HCT116 (cell line): ENCODE data around the gene ZNF335. TPM values are rescaled to one million over a fixed set of nuclear protein-coding genes. Genes with fewer than 3 reads are reported as not detected.
A peak's percentile ranks its signal among the peaks of the same experiment; 100 is the strongest.

ENCODE experiments used
- ATAC-seq: fragments of 200-7000 bp; cut with Tn5 transposase; 2 replicates; pipeline ENCODE4 v1.9.1; 2020; ENCODE audit warnings: mild to moderate bottlenecking, moderate library complexity
- BruUV-seq: library from RNA; stranded (reverse); fragments of 400-500 nt; replicated peaks from 2 replicates; lab custom pipeline; 2021; lab: Mats Ljungman, UMichigan
- CTCF ChIA-PET: fragments of 300-600 bp; sonication (Branson Sonifier 250); formaldehyde crosslinking; loops from one replicate; lab custom pipeline; 2021; ENCODE audit warnings: antibody characterized with exemption; lab: Charles Lee
- POLR2A ChIA-PET: fragments of 300-600, 350-600 bp; sonication (Branson Sonifier 250); formaldehyde crosslinking; loops from one replicate; lab custom pipeline; 2021; ENCODE audit warnings: antibody characterized with exemption; lab: Charles Lee
- RAD21 ChIA-PET, 2 experiments: fragments of 300-600 bp; sonication (Branson Sonifier 250); formaldehyde crosslinking; loops; one replicate each; lab custom pipeline; 2023; ENCODE audit warnings: low total read pairs in 2 of 2; ENCODE audit not compliant: uncharacterized antibody in 2 of 2, unreplicated experiment in 2 of 2, low non-redundant PET in 1 of 2; lab: Charles Lee
- DNase-seq: peaks from one replicate; pipeline ENCODE4 v3.0.0-alpha.2; 2010; ENCODE audit warnings: low read depth, low spot score
- H2AFZ ChIP-seq: fragments of 200-600 bp; shearing (Covaris generic), sonication (generic); 2 replicates; pipeline ENCODE4 v1.6.1; 2017; ENCODE audit warnings: low read depth, mixed run types, mixed read lengths, antibody characterized with exemption, low read length; ENCODE audit not compliant: poor library complexity, severe bottlenecking
- H3K27ac ChIP-seq: 2 replicates; pipeline ENCODE4 v1.5.1; 2012; ENCODE audit warnings: low read depth, low read length
- H3K27me3 ChIP-seq: fragments of 200-600 bp; sonication (generic); 2 replicates; pipeline ENCODE4 v1.6.1; 2016; ENCODE audit warnings: mixed run types, low read length, mixed read lengths; ENCODE audit not compliant: insufficient read depth
- H3K36me3 ChIP-seq, 2 experiments: fragments of 200-500 bp in 1 of 2; fragments of 200-600 bp in 1 of 2; sonication (Bioruptor generic) in 1 of 2; sonication (generic) in 1 of 2; 2 replicates each; pipeline versions ENCODE4 v1.5.1 to v1.6.1; 2014 to 2016; ENCODE audit warnings: low read length in 2 of 2, inconsistent platforms in 1 of 2, mixed read lengths in 1 of 2, mixed run types in 1 of 2; ENCODE audit not compliant: insufficient read depth in 2 of 2, control insufficient read depth in 1 of 2
- H3K4me1 ChIP-seq, 2 experiments: fragments of 200-600 bp in 1 of 2; sonication (generic) in 1 of 2; 2 replicates each; pipeline versions ENCODE4 v1.5.1 to v1.6.1; 2012 to 2017; ENCODE audit warnings: low read length in 2 of 2, inconsistent platforms in 1 of 2, mild to moderate bottlenecking in 1 of 2, mixed read lengths in 1 of 2, mixed run types in 1 of 2, moderate library complexity in 1 of 2; ENCODE audit not compliant: insufficient read depth in 2 of 2, control insufficient read depth in 1 of 2
- H3K4me2 ChIP-seq: fragments of 200-600 bp; sonication (generic); 2 replicates; pipeline ENCODE4 v1.6.1; 2017; ENCODE audit warnings: mixed run types, low read length, mixed read lengths
- H3K4me3 ChIP-seq, 2 experiments: fragments of 200-600 bp in 1 of 2; sonication (generic) in 1 of 2; replicated peaks in 1 of 2; 2 replicates each; pipeline ENCODE4 v1.5.1; 2011 to 2016; ENCODE audit warnings: low read length in 2 of 2, control low read depth in 1 of 2, low read depth in 1 of 2, mild to moderate bottlenecking in 1 of 2, mixed read lengths in 1 of 2, mixed run types in 1 of 2
- H3K79me2 ChIP-seq: fragments of 200-600 bp; sonication (generic); 2 replicates; pipeline ENCODE4 v1.6.1; 2017; ENCODE audit warnings: mild to moderate bottlenecking, mixed run types, low read length, moderate library complexity, mixed read lengths; ENCODE audit not compliant: insufficient read depth
- H3K9ac ChIP-seq: fragments of 200-600 bp; sonication (generic); 2 replicates; pipeline ENCODE4 v1.6.1; 2016; ENCODE audit warnings: low read length, mixed read lengths
- H3K9me2 ChIP-seq: fragments of 200-600 bp; sonication (generic), shearing (Covaris generic); 2 replicates; pipeline ENCODE4 v1.6.1; 2017; ENCODE audit warnings: mixed run types, mild to moderate bottlenecking, moderate library complexity; ENCODE audit not compliant: insufficient read depth
- H3K9me3 ChIP-seq, 2 experiments: fragments of 200-500 bp in 1 of 2; fragments of 200-600 bp in 1 of 2; sonication (Bioruptor generic) in 1 of 2; sonication (generic) in 1 of 2; 2 replicates each; pipeline ENCODE4 v1.6.1; 2014 to 2017; ENCODE audit warnings: low read length in 2 of 2, mixed read lengths in 2 of 2, inconsistent platforms in 1 of 2, low read depth in 1 of 2, mild to moderate bottlenecking in 1 of 2, mixed run types in 1 of 2, moderate library complexity in 1 of 2; ENCODE audit not compliant: control insufficient read depth in 1 of 2, insufficient read depth in 1 of 2
- H4K20me1 ChIP-seq: fragments of 200-600 bp; sonication (generic), shearing (Covaris generic); 2 replicates; pipeline ENCODE4 v1.6.1; 2017; ENCODE audit warnings: mixed run types, mild to moderate bottlenecking, moderate library complexity; ENCODE audit not compliant: insufficient read depth
- ATF3 ChIP-seq: IDR thresholded peaks from 2 replicates; pipeline ENCODE4 v1.6.1; 2012
- CBX3 ChIP-seq: IDR thresholded peaks from 2 replicates; pipeline ENCODE4 v1.6.1; 2012; ENCODE audit warnings: low read depth
- ELF1 ChIP-seq: IDR thresholded peaks from 2 replicates; pipeline ENCODE4 v1.6.1; 2012; ENCODE audit warnings: low read depth, borderline replicate concordance
- FOSL1 ChIP-seq: IDR thresholded peaks from 2 replicates; pipeline ENCODE4 v1.6.1; 2012; ENCODE audit warnings: low read depth
- MAX ChIP-seq: IDR thresholded peaks from 2 replicates; pipeline ENCODE4 v1.6.1; 2012
- POLR2A ChIP-seq: IDR thresholded peaks from 2 replicates; pipeline ENCODE4 v1.7.0; 2011; ENCODE audit warnings: borderline replicate concordance; ENCODE audit not compliant: insufficient read depth, insufficient read length; ENCODE audit errors: extremely low read depth
- POLR2AphosphoS5 ChIP-seq: IDR thresholded peaks from 2 replicates; pipeline ENCODE4 v1.6.1; 2011; ENCODE audit warnings: mild to moderate bottlenecking, low read depth, low read length, moderate library complexity
- REST ChIP-seq: IDR thresholded peaks from 2 replicates; pipeline ENCODE4 v1.6.1; 2012; ENCODE audit warnings: low read depth
- SIN3A ChIP-seq: IDR thresholded peaks from 2 replicates; pipeline ENCODE4 v1.6.1; 2012; ENCODE audit warnings: low read depth
- SP1 ChIP-seq: IDR thresholded peaks from 2 replicates; pipeline ENCODE4 v1.6.1; 2012; ENCODE audit warnings: low read depth
- SRF ChIP-seq: IDR thresholded peaks from 2 replicates; pipeline ENCODE4 v1.6.1; 2012; ENCODE audit warnings: low read depth
- TCF7L2 ChIP-seq: IDR thresholded peaks from 2 replicates; pipeline ENCODE4 v1.7.0; 2011; ENCODE audit warnings: borderline replicate concordance, inconsistent platforms; ENCODE audit not compliant: insufficient read depth, insufficient read length; ENCODE audit errors: extremely low read depth
- ZFX ChIP-seq: fragments of 450-650 bp; IDR thresholded peaks from 2 replicates; pipeline ENCODE4 v1.6.1; 2017
- ZNF274 ChIP-seq: fragments of 200-500 bp; sonication (Bioruptor generic); IDR thresholded peaks from 2 replicates; pipeline ENCODE4 v1.6.1; 2014; ENCODE audit warnings: mild to moderate bottlenecking, low read depth, low read length, inconsistent platforms
- intact Hi-C: fragments of 100-400 bp; cut with micrococcal nuclease; formaldehyde crosslinking; loops from 2 replicates; pipeline ENCODE4 v1.10.0; 2022
- total RNA-seq: library from RNA; stranded (reverse); gene quantifications from one replicate; pipeline ENCODE4 v1.2.1, GENCODE V29; 2021; ENCODE audit not compliant: unreplicated experiment

The ZNF335 gene
- total RNA-seq, 1 experiment from 2014 or later = 20.8 TPM

- BruUV-seq = no TSS peak
- CTCF ChIA-PET = no interaction called here
- intact Hi-C loops = no loop called here
- DNase-seq = peak; percentile 96
- H3K4me2 ChIP-seq = peak overlapping the region; percentile 47
- no peaks in the 10 kb centered on the region for H3K27me3 ChIP-seq
- RAD21 ChIA-PET = no interaction called here
- peak; percentile 83 for TF ChIP-seq TCF7L2
- TF ChIP-seq CBX3 = no peak
- H3K4me1 ChIP-seq = peaks cover 1 to 19% of the 10 kb centered on the region in 2 experiments
- 0 out of 4 replicates have a peak overlapping the region, but pooled peaks of 1 of the 2 experiments have one; percentile 9 for H3K4me3 ChIP-seq
- no peaks in the 10 kb centered on the region for H3K9me3 ChIP-seq
- H3K27ac ChIP-seq = no peak overlapping the region
- H3K9me2 ChIP-seq = no peaks in the 10 kb centered on the region
- H4K20me1 ChIP-seq = no peaks in the 10 kb centered on the region
- H3K36me3 ChIP-seq = no peaks in the 10 kb centered on the region
- H3K79me2 ChIP-seq = no peaks in the 10 kb centered on the region
- POLR2A ChIA-PET = interaction anchor here (1.6 kb wide), 1 partner anchor 24 kb away, joined by 3 read pairs; no protein-coding TSS in a partner anchor
- ATAC-seq = peak; percentile 94
- H2AFZ ChIP-seq = peak overlapping the region; percentile 84
- no peak overlapping the region for H3K9ac ChIP-seq
Measured at GRCh38 chr20:45910670-45911485, 61.1 kb downstream of the ZNF335 start.

GRCh38 chr20:45909817-45910669 is 62.0 kb downstream of the ZNF335 start:
- 0 out of 4 replicates have a peak overlapping the region, but pooled peaks of 1 of the 2 experiments have one; percentile 9 for H3K4me3 ChIP-seq
- ChIA-PET CTCF (interaction anchor here (0.5 kb wide), 1 partner anchor 10 kb away, joined by 3 read pairs; no protein-coding TSS in a partner anchor), RAD21 (no interaction called here), POLR2A (interaction anchor here (0.6 to 1.6 kb wide), 2 partner anchors 20 to 25 kb away, joined by 3 read pairs; no protein-coding TSS in a partner anchor)
- H2AFZ ChIP-seq = peak overlapping the region; percentile 84
- peak overlapping the region; percentile 47 for H3K4me2 ChIP-seq
- H3K9ac ChIP-seq = no peak overlapping the region
- H3K9me2 ChIP-seq = no peaks in the 10 kb centered on the region
- H4K20me1 ChIP-seq = no peaks in the 10 kb centered on the region
- DNase-seq = no peak
- H3K36me3 ChIP-seq = no peaks in the 10 kb centered on the region
- ATAC-seq = no peak
- no peaks in the 10 kb centered on the region for H3K27me3 ChIP-seq
- intact Hi-C loops = no loop called here
- H3K9me3 ChIP-seq = no peaks in the 10 kb centered on the region
- peaks cover 5 to 27% of the 10 kb centered on the region in 2 experiments for H3K4me1 ChIP-seq
- H3K27ac ChIP-seq = no peak overlapping the region
- H3K79me2 ChIP-seq = no peaks in the 10 kb centered on the region
- BruUV-seq = TSS peak; percentile 81
- TF ChIP-seq POLR2A (no peak), FOSL1 (no peak), ELF1 (no peak), SP1 (no peak), SRF (no peak), MAX (no peak), ZFX (no peak), ZNF274 (no peak), SIN3A (no peak), CBX3 (no peak), TCF7L2 (no peak), REST (no peak), ATF3 (no peak), POLR2AphosphoS5 (no peak)
